ENCODE data around the gene GARNL3.

Gene GARNL3

GRCh38 chr9:127351182-127352166, 86.9 kb downstream of the GARNL3 start:
- H3K9me3 ChIP-seq (ENCODE audit: control insufficient read depth, insufficient read depth, low read length) = no peaks in the 10 kb centered on the region
- H3K9ac ChIP-seq (ENCODE audit: low read depth, low read length) = no peak overlapping the region
- H3K36me3 ChIP-seq (ENCODE audit: insufficient read depth, low read length) = no peaks in the 10 kb centered on the region
- H3K4me1 ChIP-seq (ENCODE audit: insufficient read depth, low read length) = peaks cover 9% of the 10 kb centered on the region

GRCh38 chr9:127353882-127354281, 89.3 kb downstream of the GARNL3 start:
- H3K9ac ChIP-seq (ENCODE audit: low read depth, low read length) = no peak overlapping the region
- H3K4me1 ChIP-seq (ENCODE audit: insufficient read depth, low read length) = peaks cover 5% of the 10 kb centered on the region
- H3K9me3 ChIP-seq (ENCODE audit: control insufficient read depth, insufficient read depth, low read length) = no peaks in the 10 kb centered on the region
- no peaks in the 10 kb centered on the region for H3K36me3 ChIP-seq (ENCODE audit: insufficient read depth, low read length)

- Histone ChIP-seq H3K9me3 (ENCODE audit: control insufficient read depth, insufficient read depth, low read length) (no peaks in the 10 kb centered on the region), H3K9ac (ENCODE audit: low read depth, low read length) (no peak overlapping the region), H3K4me1 (ENCODE audit: insufficient read depth, low read length) (peaks cover 5% of the 10 kb centered on the region), H3K36me3 (ENCODE audit: insufficient read depth, low read length) (no peaks in the 10 kb centered on the region)
Measured at GRCh38 chr9:127356906-127357305, 92.3 kb downstream of the GARNL3 start.

GRCh38 chr9:127358023-127358535, 93.5 kb downstream of the GARNL3 start:
- Histone ChIP-seq H3K9ac (ENCODE audit: low read depth, low read length) (no peak overlapping the region), H3K36me3 (ENCODE audit: insufficient read depth, low read length) (no peaks in the 10 kb centered on the region), H3K4me1 (ENCODE audit: insufficient read depth, low read length) (peaks cover 5% of the 10 kb centered on the region), H3K9me3 (ENCODE audit: control insufficient read depth, insufficient read depth, low read length) (no peaks in the 10 kb centered on the region)

- Histone ChIP-seq H3K9me3 (ENCODE audit: control insufficient read depth, insufficient read depth, low read length) (no peaks in the 10 kb centered on the region), H3K4me1 (ENCODE audit: insufficient read depth, low read length) (peaks cover 1% of the 10 kb centered on the region; the same call in 1 of the 2 replicates), H3K9ac (ENCODE audit: low read depth, low read length) (no peak overlapping the region), H3K36me3 (ENCODE audit: insufficient read depth, low read length) (no peaks in the 10 kb centered on the region)
Measured at GRCh38 chr9:127358770-127359169, 94.2 kb downstream of the GARNL3 start.

GRCh38 chr9:127360250-127360649, 95.7 kb downstream of the GARNL3 start:
- H3K4me1 ChIP-seq (ENCODE audit: insufficient read depth, low read length) = no peaks in the 10 kb centered on the region
- H3K9me3 ChIP-seq (ENCODE audit: control insufficient read depth, insufficient read depth, low read length) = no peaks in the 10 kb centered on the region
- H3K9ac ChIP-seq (ENCODE audit: low read depth, low read length) = no peak overlapping the region
- no peaks in the 10 kb centered on the region for H3K36me3 ChIP-seq (ENCODE audit: insufficient read depth, low read length)

- H3K9ac ChIP-seq (ENCODE audit: low read depth, low read length) = no peak overlapping the region
- no peaks in the 10 kb centered on the region for H3K9me3 ChIP-seq (ENCODE audit: control insufficient read depth, insufficient read depth, low read length)
- no peaks in the 10 kb centered on the region for H3K36me3 ChIP-seq (ENCODE audit: insufficient read depth, low read length)
- H3K4me1 ChIP-seq (ENCODE audit: insufficient read depth, low read length) = no peaks in the 10 kb centered on the region
Measured at GRCh38 chr9:127360829-127361228, 96.3 kb downstream of the GARNL3 start.

GRCh38 chr9:127361561-127361960, 97.0 kb downstream of the GARNL3 start:
- Histone ChIP-seq H3K9ac (ENCODE audit: low read depth, low read length) (no peak overlapping the region), H3K4me1 (ENCODE audit: insufficient read depth, low read length) (no peaks in the 10 kb centered on the region), H3K36me3 (ENCODE audit: insufficient read depth, low read length) (no peaks in the 10 kb centered on the region), H3K9me3 (ENCODE audit: control insufficient read depth, insufficient read depth, low read length) (no peaks in the 10 kb centered on the region)

- H3K4me1 ChIP-seq (ENCODE audit: insufficient read depth, low read length) = no peaks in the 10 kb centered on the region
Measured at GRCh38 chr9:127362829-127363228, 98.3 kb downstream of the GARNL3 start.

GRCh38 chr9:127365461-127365860, 100.9 kb downstream of the GARNL3 start:
- no peaks in the 10 kb centered on the region for H3K36me3 ChIP-seq (ENCODE audit: insufficient read depth, low read length)
- no peaks in the 10 kb centered on the region for H3K9me3 ChIP-seq (ENCODE audit: control insufficient read depth, insufficient read depth, low read length)
- H3K9ac ChIP-seq (ENCODE audit: low read depth, low read length) = no peak overlapping the region
- H3K4me1 ChIP-seq (ENCODE audit: insufficient read depth, low read length) = 0 out of 2 replicates have a peak, but pooled peaks cover 4% of the 10 kb centered on the region

More at GRCh38 chr9:127362829-127363228, 98.3 kb downstream of the GARNL3 start:
- Histone ChIP-seq H3K36me3 (ENCODE audit: insufficient read depth, low read length) (no peaks in the 10 kb centered on the region), H3K9me3 (ENCODE audit: control insufficient read depth, insufficient read depth, low read length) (no peaks in the 10 kb centered on the region), H3K9ac (ENCODE audit: low read depth, low read length) (no peak overlapping the region)

GRCh38 chr9:127366594-127366993, 102.0 kb downstream of the GARNL3 start:
- Histone ChIP-seq H3K9me3 (ENCODE audit: control insufficient read depth, insufficient read depth, low read length) (no peaks in the 10 kb centered on the region), H3K4me1 (ENCODE audit: insufficient read depth, low read length) (0 out of 2 replicates have a peak, but pooled peaks cover 4% of the 10 kb centered on the region), H3K36me3 (ENCODE audit: insufficient read depth, low read length) (no peaks in the 10 kb centered on the region), H3K9ac (ENCODE audit: low read depth, low read length) (no peak overlapping the region)

- 0 out of 2 replicates have a peak, but pooled peaks cover 4% of the 10 kb centered on the region for H3K4me1 ChIP-seq (ENCODE audit: insufficient read depth, low read length)
- H3K9ac ChIP-seq (ENCODE audit: low read depth, low read length) = no peak overlapping the region
- H3K9me3 ChIP-seq (ENCODE audit: control insufficient read depth, insufficient read depth, low read length) = no peaks in the 10 kb centered on the region
- no peaks in the 10 kb centered on the region for H3K36me3 ChIP-seq (ENCODE audit: insufficient read depth, low read length)
Measured at GRCh38 chr9:127368852-127369402, 104.4 kb downstream of the GARNL3 start.

- Histone ChIP-seq H3K4me1 (ENCODE audit: insufficient read depth, low read length) (0 out of 2 replicates have a peak, but pooled peaks cover 4% of the 10 kb centered on the region), H3K36me3 (ENCODE audit: insufficient read depth, low read length) (no peaks in the 10 kb centered on the region), H3K9ac (ENCODE audit: low read depth, low read length) (no peak overlapping the region), H3K9me3 (ENCODE audit: control insufficient read depth, insufficient read depth, low read length) (no peaks in the 10 kb centered on the region)
Measured at GRCh38 chr9:127369428-127369827, 104.9 kb downstream of the GARNL3 start.

GRCh38 chr9:127370147-127370579, 105.6 kb downstream of the GARNL3 start:
- Histone ChIP-seq H3K9ac (ENCODE audit: low read depth, low read length) (no peak overlapping the region), H3K9me3 (ENCODE audit: control insufficient read depth, insufficient read depth, low read length) (no peaks in the 10 kb centered on the region), H3K36me3 (ENCODE audit: insufficient read depth, low read length) (no peaks in the 10 kb centered on the region), H3K4me1 (ENCODE audit: insufficient read depth, low read length) (0 out of 2 replicates have a peak, but pooled peaks cover 4% of the 10 kb centered on the region)
